GM18519 (cell line): ENCODE measurements around the gene CCM2L.

Experiments used
- ATAC-seq: cut with Tn5 transposase; IDR thresholded peaks from one replicate; pipeline ENCODE4 v1.9.1; 2021; ENCODE audit warnings: mild to moderate bottlenecking, moderate library complexity; ENCODE audit not compliant: unreplicated experiment, low FRiP score

CCM2L gene

DNA sequence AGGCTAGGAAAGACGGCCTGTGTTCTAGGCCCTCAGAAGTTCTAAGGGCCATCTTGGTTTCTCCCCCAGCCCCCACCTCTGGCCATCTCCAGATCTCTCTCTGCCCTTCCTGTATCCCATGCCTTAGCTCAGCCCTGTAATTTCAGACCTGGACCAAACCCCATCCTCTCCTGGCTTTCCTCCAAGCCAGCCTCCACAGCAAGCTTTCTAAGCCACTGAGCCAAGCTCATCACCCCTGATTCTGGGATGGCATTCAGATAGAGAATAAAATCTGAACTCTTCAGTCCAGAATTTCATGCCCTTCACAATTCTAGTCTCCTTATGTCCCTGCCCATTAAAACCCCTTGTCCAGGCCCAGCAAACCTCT, 18.9 kb upstream of the CCM2L start:
- ATAC-seq = no peak

DNA sequence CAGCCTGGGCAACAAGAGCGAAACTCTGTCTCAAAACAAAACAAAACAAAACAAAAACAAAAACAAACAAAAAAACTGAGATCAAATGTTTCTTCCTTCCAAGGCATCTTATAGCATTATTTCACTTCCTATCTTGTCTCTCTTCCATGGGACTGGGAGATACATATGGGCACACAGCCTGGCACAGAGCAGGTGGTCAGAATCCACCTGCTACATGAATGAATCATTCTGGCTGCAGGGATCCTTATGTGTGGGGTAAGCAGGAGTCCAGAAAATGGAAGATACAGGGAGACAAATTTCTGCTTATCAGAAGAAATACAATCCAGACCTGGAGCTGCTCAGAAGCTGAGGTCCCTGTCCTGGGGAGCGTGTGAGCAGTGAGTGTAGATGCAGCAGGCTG, 18.2 kb upstream of the CCM2L start:
- no peak for ATAC-seq

DNA sequence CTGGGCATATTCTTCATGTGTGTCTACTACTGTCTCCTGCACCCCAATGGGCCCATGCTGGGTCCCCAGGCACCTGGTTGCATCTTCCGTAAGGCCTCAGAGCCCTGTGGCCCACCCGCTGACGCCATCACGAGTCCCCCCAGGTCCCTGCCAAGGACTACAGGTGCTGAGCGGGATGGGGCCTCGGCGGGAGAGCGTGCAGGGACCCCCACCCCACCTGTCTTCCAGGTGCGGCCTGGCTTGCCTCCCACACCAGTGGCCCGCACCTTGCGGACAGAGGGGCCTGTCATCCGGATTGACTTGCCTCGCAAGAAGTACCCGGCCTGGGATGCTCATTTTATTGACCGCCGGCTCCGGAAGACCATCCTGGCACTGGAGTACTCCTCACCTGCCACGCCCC, 13.2 kb upstream of the CCM2L start:
- ATAC-seq = no peak

DNA sequence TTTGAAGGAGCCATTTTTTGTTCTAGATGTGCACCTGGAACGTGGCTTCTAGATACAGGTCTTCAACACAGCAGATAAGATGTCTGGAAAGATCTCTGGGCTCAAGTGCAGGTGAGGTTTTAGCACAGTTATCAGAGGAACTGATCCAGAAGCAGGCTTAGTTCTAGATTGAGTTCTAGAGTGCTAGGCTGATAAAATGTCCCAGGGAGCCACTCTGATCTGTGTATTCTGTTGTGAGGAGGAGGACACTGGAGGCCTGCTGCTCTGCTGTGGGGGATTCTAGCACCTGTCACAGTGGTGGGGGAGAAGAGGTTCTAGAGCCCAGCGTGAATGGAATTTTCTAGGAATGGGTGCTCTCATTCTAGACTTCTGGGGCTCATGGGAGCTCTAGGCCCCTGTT, 12.0 kb upstream of the CCM2L start:
- ATAC-seq = no peak

DNA sequence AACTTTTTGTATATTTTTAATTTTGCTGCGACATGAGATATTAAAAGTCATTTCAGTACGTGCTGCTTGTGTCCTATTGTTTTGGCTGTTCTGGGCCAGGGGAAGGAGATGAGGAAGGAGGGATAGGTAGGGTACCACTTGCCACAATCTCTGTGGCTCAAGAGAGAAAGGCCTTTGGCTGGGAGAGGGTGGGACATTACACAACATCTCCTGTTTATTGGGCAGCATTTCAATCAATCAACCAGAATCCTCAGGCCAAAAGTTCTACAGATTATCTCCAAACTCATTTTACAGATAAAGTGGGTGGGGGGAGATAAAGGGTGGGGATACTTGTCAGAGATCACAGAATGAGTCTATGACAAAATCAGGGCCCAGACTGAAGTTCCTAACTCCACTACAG, 6.9 kb upstream of the CCM2L start:
- no peak for ATAC-seq

DNA sequence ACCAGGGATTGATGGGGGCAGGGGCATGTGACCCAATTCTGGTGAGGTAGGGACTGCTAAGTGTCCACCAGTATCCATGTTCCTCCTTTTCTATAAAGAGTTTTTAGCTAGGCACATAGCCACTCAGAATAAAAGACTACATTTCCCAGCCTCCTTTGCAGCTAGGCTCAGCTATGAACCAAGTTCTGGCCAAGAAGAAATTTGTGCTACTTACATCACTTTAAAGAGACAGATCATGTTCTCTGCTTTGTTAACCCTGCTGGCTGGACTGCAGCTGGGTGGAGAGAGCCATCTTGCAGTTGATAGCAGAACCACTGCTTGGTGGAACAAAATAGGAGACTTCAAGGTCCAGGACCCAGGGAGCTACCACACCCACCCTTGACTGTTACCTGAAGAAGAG, 5.3 kb upstream of the CCM2L start:
- no peak for ATAC-seq

DNA sequence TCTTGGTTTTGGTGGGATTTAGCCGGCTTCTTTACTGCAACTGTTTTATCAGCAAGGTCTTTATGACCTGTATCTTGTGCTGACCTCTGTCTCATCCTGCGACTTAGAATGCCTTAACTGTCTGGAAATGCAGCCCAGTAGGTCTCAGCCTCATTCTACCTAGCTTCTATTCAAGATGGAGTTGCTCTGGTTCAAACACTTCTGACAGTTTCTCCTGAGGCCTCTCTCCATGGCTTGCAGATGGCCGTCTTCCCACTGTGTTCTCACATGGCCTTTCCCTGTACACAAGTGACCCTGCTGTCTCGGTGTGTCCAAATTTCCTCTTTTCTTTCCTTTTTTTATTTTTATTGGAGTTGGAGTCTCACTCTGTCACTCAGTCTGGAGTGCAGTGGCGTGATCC, 4.2 kb upstream of the CCM2L start:
- ATAC-seq = no peak

DNA sequence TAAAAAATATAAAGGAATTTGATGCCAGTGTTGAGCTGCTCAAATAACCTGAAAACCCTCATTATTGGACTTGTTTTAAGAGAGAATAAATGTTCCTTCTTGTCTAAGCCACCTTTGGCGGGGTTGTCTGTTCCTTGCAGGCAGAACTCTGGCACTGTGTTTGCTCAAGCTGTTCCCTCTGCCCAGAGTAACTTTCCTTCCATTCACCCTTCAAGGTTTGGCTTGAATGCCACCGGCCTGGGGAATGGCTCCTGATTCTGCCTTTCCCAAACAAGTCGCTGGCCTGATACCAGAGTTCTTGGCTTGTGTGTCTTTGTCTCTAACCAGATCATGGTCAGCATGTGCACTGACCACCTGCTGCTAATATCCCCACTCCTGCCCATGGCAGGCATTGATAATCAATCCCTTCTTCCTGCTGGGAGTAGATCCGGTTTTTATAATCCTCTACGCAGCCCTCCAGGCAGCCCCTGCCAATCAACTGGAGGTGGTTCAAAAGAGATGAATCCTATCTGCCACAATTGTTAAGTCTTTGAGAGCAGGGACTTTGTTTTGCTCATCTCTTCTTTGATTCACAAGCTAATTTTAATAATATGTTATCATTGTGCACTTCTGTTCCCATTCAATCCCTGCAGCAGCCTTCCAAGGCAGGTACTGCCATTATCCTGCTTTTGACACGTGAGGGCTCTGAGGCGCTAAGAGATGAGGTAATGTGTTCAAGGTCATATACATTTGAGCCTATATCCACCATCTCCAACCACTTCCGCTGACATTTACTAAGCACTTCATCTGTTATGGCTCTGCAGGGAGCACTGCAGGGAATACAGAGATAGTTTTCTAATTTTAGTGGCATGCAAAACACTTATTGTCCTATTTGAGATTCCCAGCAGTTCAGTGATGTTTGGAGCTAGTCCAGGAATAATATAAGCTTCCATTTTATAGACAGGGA, 3.1 kb upstream of the CCM2L start:
- no peak for ATAC-seq

DNA sequence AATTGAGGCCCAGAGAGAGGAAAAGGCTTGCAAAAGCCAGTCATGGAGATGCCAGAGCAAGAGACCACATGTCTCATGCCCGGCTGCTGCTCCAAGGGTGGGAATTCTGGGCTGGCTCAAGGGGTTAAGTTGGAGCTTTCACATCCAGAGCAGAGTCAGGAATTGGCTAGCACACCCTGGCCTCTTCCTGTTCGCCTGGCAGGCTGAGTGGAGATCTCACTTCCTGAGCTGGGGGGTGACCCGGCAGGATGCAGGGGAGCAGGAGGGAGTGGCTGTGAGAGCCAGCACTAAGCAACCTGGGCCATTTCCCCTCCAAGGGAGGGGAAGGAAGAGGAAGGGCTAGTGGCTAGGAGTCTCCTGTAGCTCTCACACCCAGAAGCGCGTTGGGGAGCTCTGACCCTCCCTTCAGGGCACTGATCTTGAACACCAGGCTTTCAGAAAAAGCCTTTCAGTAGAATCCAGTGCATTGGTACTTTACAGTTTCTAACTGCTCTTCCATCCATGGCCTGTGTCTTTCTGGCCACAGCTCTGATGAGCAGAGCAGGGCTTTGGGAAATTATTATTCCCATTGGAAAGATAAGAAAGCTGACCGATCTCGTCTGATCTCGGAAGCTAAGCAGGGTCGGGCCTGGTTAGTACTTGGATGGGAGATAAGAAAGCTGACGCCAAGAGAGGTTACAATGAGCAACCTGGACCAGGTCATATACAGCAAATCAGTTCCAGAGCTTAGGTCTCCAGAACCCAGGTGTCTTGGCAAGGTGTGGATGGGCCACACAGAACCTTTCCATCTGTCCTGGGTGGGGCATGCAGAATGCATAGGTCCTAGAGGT, 2.2 kb upstream of the CCM2L start:
- ATAC-seq = no peak

DNA sequence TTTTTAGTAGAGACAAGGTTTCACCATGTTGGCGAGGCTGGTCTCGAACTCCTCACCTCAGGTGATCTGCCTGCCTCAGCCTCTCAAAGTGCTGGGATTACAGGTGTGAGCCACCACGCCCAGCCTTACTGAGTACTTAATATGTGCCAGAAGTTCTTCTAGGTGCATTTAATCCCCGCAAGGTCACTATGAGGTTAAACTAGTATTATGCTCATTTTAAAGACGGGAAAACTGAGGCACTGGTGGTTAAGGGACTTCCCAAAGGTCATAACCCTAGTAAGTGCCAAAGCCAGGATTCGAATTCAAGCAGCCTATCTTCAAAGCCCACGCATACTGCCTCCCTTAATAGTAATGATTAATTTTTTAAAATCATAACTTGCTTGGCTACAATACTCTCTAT, 674 bp upstream of the CCM2L start:
- ATAC-seq = no peak

DNA sequence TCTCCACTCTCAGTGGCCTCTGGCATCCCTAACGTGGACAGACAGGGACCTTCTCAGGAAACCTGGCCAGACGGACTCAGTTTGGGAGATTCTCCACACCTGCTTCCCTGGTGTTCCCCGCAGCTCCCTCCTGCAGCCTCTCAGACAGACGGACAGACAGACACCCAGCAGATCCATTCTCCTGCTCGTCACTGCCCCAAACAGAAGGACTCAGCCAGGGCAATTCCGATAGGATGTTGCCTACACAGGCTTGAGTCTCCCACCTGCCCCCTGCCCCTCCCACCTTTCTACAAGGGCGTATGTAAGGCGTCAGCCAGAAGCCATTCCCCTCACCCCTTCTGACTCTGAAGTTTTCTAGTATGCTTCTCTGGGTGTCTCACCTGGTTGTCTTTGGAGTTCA, 428 bp downstream of the CCM2L start:
- no peak for ATAC-seq

DNA sequence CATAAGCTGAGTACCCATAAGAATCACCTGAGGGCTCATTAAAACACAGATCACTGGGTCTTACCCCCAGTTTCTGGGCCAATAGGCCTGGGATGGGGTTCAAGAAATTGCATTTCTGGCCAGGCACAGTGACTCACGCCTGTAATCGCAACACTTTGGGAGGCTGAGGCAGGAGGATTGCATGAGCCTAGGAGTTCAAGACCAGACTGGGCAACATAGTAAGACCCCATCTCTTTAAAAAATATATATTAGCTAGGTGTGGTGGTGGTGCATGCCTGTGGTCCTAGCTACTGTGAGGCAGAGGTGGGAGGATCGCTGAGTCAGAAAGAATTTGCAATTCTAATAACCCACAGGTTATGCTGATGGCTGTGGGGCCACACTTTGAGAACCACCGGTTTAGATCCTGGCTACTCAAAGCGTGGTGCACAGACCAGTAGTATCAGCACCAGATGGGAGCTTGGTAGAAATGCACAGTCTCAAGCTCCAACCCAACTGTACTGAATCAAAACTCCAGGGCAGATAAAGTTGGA, 2.0 kb downstream of the CCM2L start:
- no peak for ATAC-seq

DNA sequence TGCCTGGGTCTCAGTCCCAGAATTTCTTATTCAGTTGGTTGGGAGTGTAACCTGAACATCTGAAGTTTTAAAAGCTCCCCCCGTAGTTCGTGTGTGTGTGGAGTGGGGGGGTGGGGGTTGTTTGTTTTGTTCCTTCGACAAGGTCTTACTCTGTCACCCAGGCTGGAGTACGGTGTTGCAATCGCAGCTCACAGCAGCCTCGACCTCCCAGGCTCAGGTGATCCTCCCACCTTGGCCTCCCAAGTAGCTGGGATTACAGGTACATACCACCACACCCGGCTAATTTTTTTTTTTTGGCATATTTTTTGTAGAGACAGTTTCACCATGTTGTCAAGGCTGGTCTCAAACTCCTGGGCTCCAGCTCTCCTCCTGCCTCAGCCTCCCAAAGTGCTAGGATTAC, 3.1 kb downstream of the CCM2L start:
- no peak for ATAC-seq

DNA sequence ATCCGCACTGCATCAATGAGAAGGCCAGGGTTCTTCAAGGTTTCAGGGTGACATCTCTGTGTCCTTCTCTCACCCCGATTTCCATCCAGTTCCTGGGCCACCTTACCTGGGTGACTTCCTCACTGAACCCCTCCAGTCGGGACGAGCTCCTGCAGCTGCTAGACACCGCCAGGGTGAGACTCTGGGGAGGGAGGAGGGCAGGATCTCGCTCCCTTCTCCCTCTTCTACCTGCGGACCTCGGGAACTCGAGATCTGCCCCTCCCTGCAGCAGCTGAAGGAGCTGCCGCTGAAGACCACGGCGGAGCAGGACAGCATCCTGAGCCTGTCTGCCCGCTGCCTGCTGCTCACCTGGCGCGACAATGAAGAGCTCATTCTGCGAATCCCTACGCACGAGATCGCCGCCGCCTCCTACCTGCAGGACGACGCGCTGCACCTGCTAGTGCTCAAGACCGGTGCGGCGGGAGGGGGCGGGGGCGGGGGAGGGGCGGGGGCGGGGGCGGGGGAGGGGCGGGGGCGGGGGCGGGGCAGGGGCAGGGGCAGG, 7.5 kb downstream of the CCM2L start:
- ATAC-seq = no peak

DNA sequence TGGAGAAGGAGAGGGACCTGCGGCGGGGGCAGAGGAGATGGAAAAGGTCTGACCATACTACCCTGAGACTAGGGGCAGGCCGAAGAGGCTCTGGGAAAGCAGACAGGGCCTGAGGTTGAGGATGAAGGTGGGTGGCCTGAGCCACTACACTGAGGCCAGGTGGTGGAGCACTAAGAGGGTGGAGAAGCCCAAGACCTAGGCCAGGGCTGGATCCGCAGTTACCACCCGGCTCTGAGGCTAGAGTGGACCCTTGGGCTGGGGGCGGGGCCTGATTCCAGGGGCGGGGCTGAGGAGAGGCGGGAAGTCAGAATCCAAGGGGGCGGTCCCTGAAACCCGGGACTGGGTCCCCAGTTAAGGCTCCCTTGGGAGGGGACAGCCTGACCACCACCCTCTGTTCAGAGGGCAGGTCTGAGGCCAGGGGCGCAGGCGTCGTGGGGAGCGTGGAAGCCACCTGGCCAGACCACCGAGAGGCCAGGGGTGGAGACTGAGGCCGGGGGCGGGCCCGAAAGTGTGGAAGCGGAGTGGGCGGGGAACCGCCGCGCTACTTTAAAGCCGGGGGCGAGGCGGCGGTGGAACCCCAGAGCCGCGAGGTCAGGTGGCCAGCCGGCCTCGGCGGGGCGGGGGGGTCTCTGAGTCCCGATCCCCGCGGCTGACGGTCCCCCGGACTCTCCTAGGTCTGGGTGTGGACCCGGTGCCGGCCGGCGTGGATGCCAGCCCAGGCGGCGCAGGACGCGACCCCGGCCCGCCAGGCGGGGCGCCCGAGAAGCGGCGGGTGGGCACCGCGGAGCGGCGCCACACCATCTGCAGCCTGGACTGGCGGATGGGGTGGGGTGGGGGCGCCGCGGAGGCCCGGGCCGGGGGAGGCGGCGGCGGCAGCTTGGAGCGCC, 8.3 kb downstream of the CCM2L start:
- ATAC-seq = no peak

DNA sequence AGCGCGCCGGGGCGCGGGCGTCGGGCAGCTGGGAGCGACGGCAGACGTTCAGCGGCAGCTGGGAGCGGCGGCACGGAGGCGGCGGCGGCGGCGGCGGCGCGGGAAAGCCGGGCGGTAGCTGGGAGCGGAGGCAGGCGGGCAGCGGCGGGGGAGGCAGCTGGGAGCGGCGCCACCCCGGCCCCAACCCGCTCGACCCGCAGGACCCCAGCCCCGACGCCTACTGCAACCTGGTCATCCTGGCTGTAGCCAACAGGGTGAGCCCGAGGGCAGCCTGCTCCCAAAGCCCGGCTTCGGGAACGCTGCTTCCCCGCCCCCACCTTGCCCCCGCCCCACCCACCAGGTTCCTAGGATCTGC, 8.9 kb downstream of the CCM2L start:
- no peak for ATAC-seq

DNA sequence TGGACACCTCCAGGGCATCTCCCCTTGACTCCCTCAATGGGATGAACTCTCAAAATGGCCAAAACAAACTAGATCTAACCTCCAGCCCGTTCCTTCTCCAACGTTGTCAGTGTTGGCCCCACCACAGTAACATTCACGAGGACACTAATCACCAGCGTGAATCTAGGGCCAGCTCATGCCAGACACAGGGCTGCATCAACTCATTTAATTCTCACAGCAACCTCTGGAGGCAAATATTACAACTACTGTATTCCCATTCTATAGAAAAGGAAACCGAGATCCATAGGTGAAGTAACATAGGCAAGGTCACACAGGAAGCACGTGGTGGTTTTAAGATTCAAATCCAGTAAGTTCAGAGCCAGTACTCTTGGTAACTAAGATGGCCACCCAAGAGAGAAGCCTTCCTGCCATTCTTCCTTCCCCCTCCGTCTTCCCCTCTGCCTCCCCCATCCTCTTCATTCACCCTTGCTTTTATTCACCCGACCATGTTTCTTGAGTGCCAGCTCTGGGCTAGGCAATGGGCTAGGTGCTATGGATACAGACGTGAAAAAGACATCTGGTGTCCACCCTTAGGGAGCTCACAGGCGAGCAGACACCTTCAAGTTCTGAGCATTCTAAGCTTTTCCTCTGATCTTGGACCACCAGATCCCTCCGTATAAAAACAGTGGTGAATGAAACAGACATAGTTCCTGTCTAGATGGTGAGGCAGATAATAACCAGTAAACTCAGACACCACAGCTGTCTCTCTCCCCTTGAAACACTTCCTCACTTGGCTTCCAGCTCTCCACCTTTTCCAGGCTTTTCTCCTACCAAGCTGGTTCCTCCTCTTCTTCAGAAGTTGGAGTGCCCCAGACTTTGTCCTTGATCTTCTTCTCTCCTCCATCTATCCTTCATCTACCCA, 9.6 kb downstream of the CCM2L start:
- ATAC-seq = no peak

DNA sequence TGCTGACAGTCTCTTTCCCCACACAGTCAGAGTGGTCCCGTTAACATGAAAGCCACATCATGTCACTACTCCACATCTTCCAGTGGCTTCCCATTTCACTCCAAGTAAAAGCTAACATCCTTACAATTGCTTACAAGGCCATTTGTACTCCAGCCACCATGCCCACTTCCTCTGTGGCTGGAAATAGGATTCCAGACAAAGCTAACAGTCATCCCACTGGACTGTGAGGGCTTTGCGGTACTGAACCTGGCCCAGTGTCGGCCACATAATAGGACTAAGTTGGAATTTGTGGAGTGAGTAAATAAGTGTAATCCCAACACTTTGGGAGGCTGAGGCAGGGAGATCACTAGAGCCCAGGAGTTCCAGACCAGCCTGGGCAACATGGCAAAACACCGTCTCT, 10.9 kb downstream of the CCM2L start:
- ATAC-seq = no peak

DNA sequence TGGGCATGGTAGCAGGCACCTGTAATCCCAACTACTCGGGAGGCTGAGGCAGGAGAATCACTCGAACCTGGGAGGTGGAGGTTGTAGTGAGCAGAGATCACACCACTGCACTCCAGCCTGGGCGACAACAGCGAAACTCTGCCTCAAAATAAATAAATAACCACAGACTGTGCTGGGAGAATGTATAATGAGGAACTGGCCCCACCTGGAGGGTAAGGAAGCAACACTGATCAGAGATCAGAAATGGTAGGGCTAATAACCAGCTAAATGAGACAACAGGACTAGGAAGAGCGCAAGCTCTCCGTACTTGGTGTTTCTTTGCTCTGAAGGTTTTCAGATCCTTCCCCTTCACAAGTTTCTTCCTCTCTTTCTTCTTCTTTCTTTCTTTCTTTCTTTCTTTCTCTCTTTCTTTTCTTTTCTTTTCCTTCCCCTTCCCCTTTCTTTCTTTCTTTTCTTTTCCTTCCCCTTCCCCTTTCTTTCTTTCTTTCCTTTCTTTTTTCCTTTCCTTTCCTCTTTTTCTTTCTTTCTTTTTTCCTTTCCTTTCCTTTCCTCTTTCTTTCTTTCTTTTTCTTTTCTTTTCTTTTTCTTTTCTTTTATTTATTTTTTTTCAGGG, 14.6 kb downstream of the CCM2L start:
- ATAC-seq = no peak
